A549 (cell line): ENCODE data around the gene MAPKAPK2. TPM values are rescaled to one million over a fixed set of nuclear protein-coding genes. Genes with fewer than 3 reads are reported as not detected.

ENCODE experiments used
- ATAC-seq, 2 experiments: fragments of 200-7000 bp in 1 of 2; fragments of >200 bp in 1 of 2; cut with Nextera tagmentation in 1 of 2; cut with Tn5 transposase in 1 of 2; 3 replicates each; pipeline versions ENCODE4 v1.8.0 to v1.9.1; 2018 to 2020; ENCODE audit warnings: mild to moderate bottlenecking in 1 of 2, moderate library complexity in 1 of 2
- CTCF ChIA-PET: fragments of 300-600 bp; sonication (Branson Sonifier 250); formaldehyde crosslinking; extraction: SDS; loops from one replicate; lab custom pipeline; 2021; ENCODE audit warnings: antibody characterized with exemption, inconsistent platforms; lab: Yijun Ruan, JAX
- POLR2A ChIA-PET: fragments of 350-600 bp; formaldehyde crosslinking; extraction: SDS; loops from one replicate; lab custom pipeline; 2021; ENCODE audit warnings: antibody characterized with exemption, inconsistent platforms; lab: Yijun Ruan, JAX
- DNase-seq, 2 experiments: peaks; one replicate each; pipeline versions ENCODE4 v3.0.0 to v3.0.0-alpha.2; 2011 to 2016; ENCODE audit warnings: low read depth in 1 of 2, low spot score in 1 of 2
- FAIRE-seq: peaks from 2 replicates; lab custom pipeline; 2011; peaks lifted over from hg19 to GRCh38; lab: Jason Lieb, UNC
- H3K27ac ChIP-seq, 2 experiments: fragments of >200 bp; sonication (Bioruptor Twin); formaldehyde crosslinking; 3 replicates each; pipeline ENCODE4 v1.5.1; 2016 to 2017
- H3K4me1 ChIP-seq: fragments of >200 bp; sonication (Bioruptor Twin); formaldehyde crosslinking; 3 replicates; pipeline ENCODE4 v1.6.1; 2016
- H3K4me2 ChIP-seq: fragments of >200 bp; sonication (Bioruptor Twin); formaldehyde crosslinking; 3 replicates; pipeline ENCODE4 v1.6.1; 2016
- H3K4me3 ChIP-seq: fragments of >200 bp; sonication (Bioruptor Twin); formaldehyde crosslinking; 3 replicates; pipeline ENCODE4 v1.5.1; 2016
- H3K9me3 ChIP-seq: fragments of >200 bp; sonication (Bioruptor Twin); formaldehyde crosslinking; 3 replicates; pipeline ENCODE4 v1.6.1; 2016
- CBX8 ChIP-seq: fragments of 200-600 bp; sonication (generic); IDR thresholded peaks from 2 replicates; pipeline ENCODE4 v1.6.1; 2016
- CEBPB ChIP-seq, 2 experiments: fragments of >200 bp in 1 of 2; sonication (Bioruptor Twin) in 1 of 2; formaldehyde crosslinking in 1 of 2; IDR thresholded peaks; 2 replicates each; pipeline ENCODE4 v1.6.1; 2012 to 2016
- EHMT2 ChIP-seq: fragments of 200-600 bp; sonication (generic); IDR thresholded peaks from 2 replicates; pipeline ENCODE4 v1.6.1; 2016; ENCODE audit warnings: antibody characterized with exemption, low read depth, mild to moderate bottlenecking, moderate library complexity
- FOSL2 ChIP-seq, 2 experiments: fragments of 450-650 bp in 1 of 2; fragments of >200 bp in 1 of 2; sonication (Bioruptor Twin) in 1 of 2; formaldehyde crosslinking; IDR thresholded peaks; 2 replicates each; pipeline versions ENCODE4 v1.5.0 to v1.6.1; 2016 to 2020; ENCODE audit warnings: mild to moderate bottlenecking in 1 of 2, moderate library complexity in 1 of 2
- HOXB5 ChIP-seq: fragments of 250-450 bp; sonication (Bioruptor Pico); IDR thresholded peaks from 2 replicates; pipeline ENCODE4 v1.5.0; 2020; ENCODE audit warnings: mild to moderate bottlenecking, moderate library complexity
- JUNB ChIP-seq: fragments of >200 bp; sonication (Bioruptor Twin); formaldehyde crosslinking; IDR thresholded peaks from 2 replicates; pipeline ENCODE4 v1.6.1; 2016
- MAFK ChIP-seq: fragments of 450-650 bp; IDR thresholded peaks from 2 replicates; pipeline ENCODE4 v1.6.1; 2014; ENCODE audit not compliant: partially characterized antibody
- MAZ ChIP-seq: fragments of 150-350 bp; IDR thresholded peaks from 2 replicates; pipeline ENCODE4 v1.6.1; 2014; ENCODE audit warnings: antibody characterized with exemption, low read depth, low read length, borderline replicate concordance
- NR3C1 ChIP-seq: fragments of >200 bp; sonication (Bioruptor Twin); formaldehyde crosslinking; IDR thresholded peaks from 3 replicates; pipeline ENCODE4 v1.6.1; 2017
- PHF8 ChIP-seq: fragments of 200-600 bp; sonication (generic); IDR thresholded peaks from 2 replicates; pipeline ENCODE4 v1.6.1; 2016; ENCODE audit warnings: low read depth, mild to moderate bottlenecking, antibody characterized with exemption, moderate library complexity, borderline replicate concordance
- POLR2A ChIP-seq: IDR thresholded peaks from 2 replicates; pipeline ENCODE4 v1.6.1; 2012; ENCODE audit warnings: mild to moderate bottlenecking, low read length
- RARB ChIP-seq: fragments of 250-450 bp; sonication (Bioruptor Pico); IDR thresholded peaks from 2 replicates; pipeline ENCODE4 v1.8.0; 2021; ENCODE audit warnings: mild to moderate bottlenecking, moderate library complexity
- RNF2 ChIP-seq: fragments of 200-600 bp; sonication (generic); IDR thresholded peaks from 2 replicates; pipeline ENCODE4 v1.6.1; 2016; ENCODE audit warnings: low read depth, mild to moderate bottlenecking, antibody characterized with exemption, moderate library complexity, borderline replicate concordance
- ZC3H11A ChIP-seq: fragments of 450-650 bp; IDR thresholded peaks from 2 replicates; pipeline ENCODE4 v1.6.1; 2014; ENCODE audit warnings: antibody characterized with exemption, mild to moderate bottlenecking
- WGBS: methylation state at CpG from one replicate; pipeline ENCODE4 v1.1.6; 2017; ENCODE audit errors: missing lambda C conversion rate; 5-methylcytosine and 5-hydroxymethylcytosine counted together
- polyA plus RNA-seq, 4 experiments: library from polyadenylated mRNA; depleted of rRNA in 3 of 4; stranded (reverse); fragments of >200 nt; fragmentation: RNase III in 1 of 4; extraction: RNeasy Plus Mini Kit Qiagen cat#74134 plus additional on column Dnase treatment in 1 of 4; gene quantifications; 2 replicates in 3 of 4; 3 replicates in 1 of 4; pipeline ENCODE4 v1.2.3, GENCODE V29; 2011 to 2017
- TF ChIP-seq, protein P1 (sequence below): fragments of 150-350 bp; IDR thresholded peaks from 2 replicates; pipeline ENCODE4 v1.6.1; 2014; ENCODE audit warnings: low read depth, mild to moderate bottlenecking, low read length
- TF ChIP-seq, protein P2 (sequence below): IDR thresholded peaks from 2 replicates; pipeline ENCODE4 v1.6.1; 2012
- TF ChIP-seq, protein P3 (sequence below): fragments of >200 bp; sonication (Bioruptor Twin); formaldehyde crosslinking; IDR thresholded peaks from 3 replicates; pipeline ENCODE4 v1.5.1; 2016
- TF ChIP-seq, protein P4 (sequence below): IDR thresholded peaks from 2 replicates; pipeline ENCODE4 v1.6.1; 2012; ENCODE audit warnings: low read depth, borderline replicate concordance
- TF ChIP-seq, protein P5 (sequence below): IDR thresholded peaks from 2 replicates; pipeline ENCODE4 v1.6.1; 2012
- TF ChIP-seq, protein P6 (sequence below): fragments of 200-600 bp; sonication (generic); IDR thresholded peaks from 2 replicates; pipeline ENCODE4 v1.6.1; 2016; ENCODE audit warnings: antibody characterized with exemption, mild to moderate bottlenecking, moderate library complexity

MAPKAPK2 gene
- polyA plus RNA-seq, 2 of the 4 experiments (the other 2 are of a cell fraction) = 37.2 to 43.0 TPM

DNA sequence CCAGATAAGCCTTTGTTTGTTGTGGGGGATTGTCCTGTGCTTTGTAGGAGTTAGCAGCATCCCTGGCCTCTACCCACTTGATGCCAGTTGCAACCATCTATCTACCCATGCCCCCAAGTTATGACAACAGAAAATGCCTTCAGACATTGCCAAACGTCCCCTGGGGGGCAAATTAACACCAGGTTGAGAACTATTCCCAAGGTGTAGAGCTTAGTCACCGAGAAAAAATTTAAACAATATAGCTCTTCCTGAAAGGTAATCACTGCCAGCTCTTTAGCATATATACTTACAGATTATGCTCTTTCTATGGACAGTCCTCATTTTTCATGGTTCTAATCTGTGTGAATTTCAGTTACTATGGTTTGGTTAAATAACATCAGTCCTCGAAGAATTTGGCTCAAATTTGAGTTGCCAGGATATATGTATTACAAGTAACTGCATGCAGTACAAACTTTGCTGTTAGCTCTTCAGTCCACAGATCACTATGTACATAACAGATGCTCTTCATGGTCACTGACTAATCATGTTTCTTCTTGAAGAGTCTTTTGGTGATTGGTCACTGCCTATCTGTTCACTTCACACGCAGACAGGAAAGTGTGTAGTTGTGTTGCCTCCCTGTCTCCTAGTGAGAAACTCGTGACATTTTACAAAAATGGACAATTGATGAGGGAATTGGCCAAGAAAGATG is 25.2 kb downstream of the MAPKAPK2 start (continued):
- TF ChIP-seq, protein P1, sequence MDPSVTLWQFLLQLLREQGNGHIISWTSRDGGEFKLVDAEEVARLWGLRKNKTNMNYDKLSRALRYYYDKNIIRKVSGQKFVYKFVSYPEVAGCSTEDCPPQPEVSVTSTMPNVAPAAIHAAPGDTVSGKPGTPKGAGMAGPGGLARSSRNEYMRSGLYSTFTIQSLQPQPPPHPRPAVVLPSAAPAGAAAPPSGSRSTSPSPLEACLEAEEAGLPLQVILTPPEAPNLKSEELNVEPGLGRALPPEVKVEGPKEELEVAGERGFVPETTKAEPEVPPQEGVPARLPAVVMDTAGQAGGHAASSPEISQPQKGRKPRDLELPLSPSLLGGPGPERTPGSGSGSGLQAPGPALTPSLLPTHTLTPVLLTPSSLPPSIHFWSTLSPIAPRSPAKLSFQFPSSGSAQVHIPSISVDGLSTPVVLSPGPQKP = no peak
- TF ChIP-seq, protein P2, sequence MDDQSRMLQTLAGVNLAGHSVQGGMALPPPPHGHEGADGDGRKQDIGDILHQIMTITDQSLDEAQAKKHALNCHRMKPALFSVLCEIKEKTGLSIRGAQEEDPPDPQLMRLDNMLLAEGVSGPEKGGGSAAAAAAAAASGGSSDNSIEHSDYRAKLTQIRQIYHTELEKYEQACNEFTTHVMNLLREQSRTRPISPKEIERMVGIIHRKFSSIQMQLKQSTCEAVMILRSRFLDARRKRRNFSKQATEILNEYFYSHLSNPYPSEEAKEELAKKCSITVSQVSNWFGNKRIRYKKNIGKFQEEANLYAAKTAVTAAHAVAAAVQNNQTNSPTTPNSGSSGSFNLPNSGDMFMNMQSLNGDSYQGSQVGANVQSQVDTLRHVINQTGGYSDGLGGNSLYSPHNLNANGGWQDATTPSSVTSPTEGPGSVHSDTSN = no peak
- TF ChIP-seq, protein P3, sequence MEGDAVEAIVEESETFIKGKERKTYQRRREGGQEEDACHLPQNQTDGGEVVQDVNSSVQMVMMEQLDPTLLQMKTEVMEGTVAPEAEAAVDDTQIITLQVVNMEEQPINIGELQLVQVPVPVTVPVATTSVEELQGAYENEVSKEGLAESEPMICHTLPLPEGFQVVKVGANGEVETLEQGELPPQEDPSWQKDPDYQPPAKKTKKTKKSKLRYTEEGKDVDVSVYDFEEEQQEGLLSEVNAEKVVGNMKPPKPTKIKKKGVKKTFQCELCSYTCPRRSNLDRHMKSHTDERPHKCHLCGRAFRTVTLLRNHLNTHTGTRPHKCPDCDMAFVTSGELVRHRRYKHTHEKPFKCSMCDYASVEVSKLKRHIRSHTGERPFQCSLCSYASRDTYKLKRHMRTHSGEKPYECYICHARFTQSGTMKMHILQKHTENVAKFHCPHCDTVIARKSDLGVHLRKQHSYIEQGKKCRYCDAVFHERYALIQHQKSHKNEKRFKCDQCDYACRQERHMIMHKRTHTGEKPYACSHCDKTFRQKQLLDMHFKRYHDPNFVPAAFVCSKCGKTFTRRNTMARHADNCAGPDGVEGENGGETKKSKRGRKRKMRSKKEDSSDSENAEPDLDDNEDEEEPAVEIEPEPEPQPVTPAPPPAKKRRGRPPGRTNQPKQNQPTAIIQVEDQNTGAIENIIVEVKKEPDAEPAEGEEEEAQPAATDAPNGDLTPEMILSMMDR = no peak
- TF ChIP-seq RARB (CRISPR knock-in tag) (0 out of 2 replicates have a peak, but pooled peaks have one; percentile 72), CEBPB (IDR thresholded peaks at IDR 0.05) (no peak), MAZ (no peak), POLR2A (no peak), JUNB (peak; percentile 29; the same call in 1 of the 2 replicates)
- TF ChIP-seq, protein P4, sequence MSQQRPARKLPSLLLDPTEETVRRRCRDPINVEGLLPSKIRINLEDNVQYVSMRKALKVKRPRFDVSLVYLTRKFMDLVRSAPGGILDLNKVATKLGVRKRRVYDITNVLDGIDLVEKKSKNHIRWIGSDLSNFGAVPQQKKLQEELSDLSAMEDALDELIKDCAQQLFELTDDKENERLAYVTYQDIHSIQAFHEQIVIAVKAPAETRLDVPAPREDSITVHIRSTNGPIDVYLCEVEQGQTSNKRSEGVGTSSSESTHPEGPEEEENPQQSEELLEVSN = no peak

DNA sequence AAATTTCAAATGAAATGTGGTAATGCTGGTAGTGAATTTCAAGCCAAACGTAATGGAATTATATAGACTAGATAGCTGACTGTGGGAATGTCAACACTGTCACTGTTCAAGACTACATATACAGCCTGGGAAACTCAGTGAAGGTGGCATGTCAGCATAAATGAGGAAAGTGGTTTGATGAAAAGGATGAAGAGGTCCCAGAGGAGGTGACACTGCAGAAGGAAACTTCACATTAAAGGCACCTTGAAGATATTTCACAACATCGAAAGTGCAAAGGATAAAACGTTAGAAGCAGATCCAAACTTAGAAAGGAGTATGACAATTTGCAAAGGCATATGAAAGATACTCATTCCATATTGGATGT is 25.7 kb downstream of the MAPKAPK2 start:
- ATAC-seq (peak in 1 of 2 experiments; percentile 2; a peak in 4 of 6 replicates), DNase-seq (no peak), FAIRE-seq (no peak)
- H3K4me2 ChIP-seq = peak overlapping the region; percentile 91
- H3K9me3 ChIP-seq = no peaks in the 10 kb centered on the region
- WGBS = 20% methylated on average over 3 of the region's 3 CpGs
- ChIA-PET POLR2A (interaction anchor here (2.2 kb wide), 1 partner anchor 26 kb away, joined by 9 read pairs; the partner anchor contains the start of gene MAPKAPK2), CTCF (interaction anchor here (1.0 to 12.1 kb wide), 7 partner anchors 15 to 131 kb away, joined by 3 to 116 read pairs (median 3); no protein-coding TSS in a partner anchor)
- peaks cover 100% of the 10 kb centered on the region for H3K4me1 ChIP-seq
- TF ChIP-seq FOSL2 (IDR thresholded peaks at IDR 0.05) = no peak
- 0 out of 2 replicates have a peak, but pooled peaks have one; percentile 0 for TF ChIP-seq FOSL2 (CRISPR knock-in tag; IDR thresholded peaks at IDR 0.05)
- peak; percentile 77 for TF ChIP-seq MAFK
- no peak for TF ChIP-seq EHMT2
- H3K4me3 ChIP-seq = no peak overlapping the region; the same call in 2 of the 3 replicates
- H3K27ac ChIP-seq = peak overlapping the region; percentile 74 to 85

DNA sequence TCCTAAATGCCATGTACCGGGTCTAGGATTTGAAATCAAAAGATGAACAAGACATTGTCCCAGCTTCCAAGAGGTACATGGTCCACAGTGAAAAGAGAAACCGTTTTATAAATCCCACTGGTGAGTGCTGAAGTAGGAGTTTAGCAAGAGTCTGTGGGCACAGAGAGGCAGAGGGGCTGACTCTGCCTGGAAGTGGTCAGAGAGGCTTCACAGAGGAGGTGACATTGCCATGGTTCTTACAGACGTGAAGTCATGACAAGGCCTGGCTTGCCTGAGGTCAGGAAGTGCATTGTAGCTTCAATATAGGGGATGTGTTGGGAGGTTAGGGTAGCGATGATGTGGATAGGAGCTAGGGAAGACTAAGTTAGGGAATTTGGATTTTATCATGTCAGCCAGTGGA is 28.4 kb downstream of the MAPKAPK2 start:
- ATAC-seq (no peak), DNase-seq (no peak), FAIRE-seq (no peak)
- POLR2A ChIA-PET = no interaction called here
- TF ChIP-seq, protein P5, sequence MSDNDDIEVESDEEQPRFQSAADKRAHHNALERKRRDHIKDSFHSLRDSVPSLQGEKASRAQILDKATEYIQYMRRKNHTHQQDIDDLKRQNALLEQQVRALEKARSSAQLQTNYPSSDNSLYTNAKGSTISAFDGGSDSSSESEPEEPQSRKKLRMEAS = no peak
- TF ChIP-seq RNF2 = no peak
- TF ChIP-seq NR3C1 = no peak
- TF ChIP-seq HOXB5 = no peak
- TF ChIP-seq RARB (CRISPR knock-in tag) = no peak
- TF ChIP-seq CBX8 = no peak
- TF ChIP-seq PHF8 = no peak
- no peak for TF ChIP-seq ZC3H11A
- TF ChIP-seq, protein P6, sequence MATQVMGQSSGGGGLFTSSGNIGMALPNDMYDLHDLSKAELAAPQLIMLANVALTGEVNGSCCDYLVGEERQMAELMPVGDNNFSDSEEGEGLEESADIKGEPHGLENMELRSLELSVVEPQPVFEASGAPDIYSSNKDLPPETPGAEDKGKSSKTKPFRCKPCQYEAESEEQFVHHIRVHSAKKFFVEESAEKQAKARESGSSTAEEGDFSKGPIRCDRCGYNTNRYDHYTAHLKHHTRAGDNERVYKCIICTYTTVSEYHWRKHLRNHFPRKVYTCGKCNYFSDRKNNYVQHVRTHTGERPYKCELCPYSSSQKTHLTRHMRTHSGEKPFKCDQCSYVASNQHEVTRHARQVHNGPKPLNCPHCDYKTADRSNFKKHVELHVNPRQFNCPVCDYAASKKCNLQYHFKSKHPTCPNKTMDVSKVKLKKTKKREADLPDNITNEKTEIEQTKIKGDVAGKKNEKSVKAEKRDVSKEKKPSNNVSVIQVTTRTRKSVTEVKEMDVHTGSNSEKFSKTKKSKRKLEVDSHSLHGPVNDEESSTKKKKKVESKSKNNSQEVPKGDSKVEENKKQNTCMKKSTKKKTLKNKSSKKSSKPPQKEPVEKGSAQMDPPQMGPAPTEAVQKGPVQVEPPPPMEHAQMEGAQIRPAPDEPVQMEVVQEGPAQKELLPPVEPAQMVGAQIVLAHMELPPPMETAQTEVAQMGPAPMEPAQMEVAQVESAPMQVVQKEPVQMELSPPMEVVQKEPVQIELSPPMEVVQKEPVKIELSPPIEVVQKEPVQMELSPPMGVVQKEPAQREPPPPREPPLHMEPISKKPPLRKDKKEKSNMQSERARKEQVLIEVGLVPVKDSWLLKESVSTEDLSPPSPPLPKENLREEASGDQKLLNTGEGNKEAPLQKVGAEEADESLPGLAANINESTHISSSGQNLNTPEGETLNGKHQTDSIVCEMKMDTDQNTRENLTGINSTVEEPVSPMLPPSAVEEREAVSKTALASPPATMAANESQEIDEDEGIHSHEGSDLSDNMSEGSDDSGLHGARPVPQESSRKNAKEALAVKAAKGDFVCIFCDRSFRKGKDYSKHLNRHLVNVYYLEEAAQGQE = no peak
- WGBS = 86% methylated on average over 4 of the region's 4 CpGs
- Histone ChIP-seq H3K9me3 (no peaks in the 10 kb centered on the region), H3K4me3 (no peak overlapping the region), H3K27ac (peak overlapping the region; percentile 74 to 85), H3K4me2 (peak overlapping the region; percentile 76), H3K4me1 (peaks cover 100% of the 10 kb centered on the region)
- CTCF ChIA-PET = interaction anchor here (1.4 to 12.1 kb wide), 8 partner anchors 12 to 200 kb away, joined by 4 to 116 read pairs (median 8); no protein-coding TSS in a partner anchor
